H1 (cell line): ENCODE measurements around the gene RGS14. TPM values are rescaled to one million over a fixed set of nuclear protein-coding genes. Genes with fewer than 3 reads are reported as not detected.

ENCODE experiments used
- CREB1 ChIP-seq: IDR thresholded peaks from 2 replicates; pipeline ENCODE4 v1.6.1; 2012; ENCODE audit warnings: inconsistent platforms
- MAX ChIP-seq: IDR thresholded peaks from 2 replicates; pipeline ENCODE4 v1.6.1; 2012; ENCODE audit warnings: inconsistent platforms
- NRF1 ChIP-seq: IDR thresholded peaks from 2 replicates; pipeline ENCODE4 v1.6.1; 2011; ENCODE audit warnings: mild to moderate bottlenecking, low read depth, low read length, improper control_type of control experiment
- SP2 ChIP-seq: IDR thresholded peaks from 2 replicates; pipeline ENCODE4 v1.6.1; 2012; ENCODE audit warnings: mild to moderate bottlenecking, low read length, inconsistent platforms
- polyA plus RNA-seq, 7 experiments: library from polyadenylated mRNA; depleted of rRNA in 3 of 7; stranded (reverse) in 5 of 7; unstranded in 2 of 7; fragments of >200 nt in 5 of 7; fragments of 200-250 nt in 2 of 7; gene quantifications; 1 replicate in 5 of 7; 2 replicates in 1 of 7; 4 replicates in 1 of 7; pipeline versions ENCODE4 v1.2.1 to v1.2.3, GENCODE V29; 2011 to 2013; ENCODE audit warnings: missing spikeins in 2 of 7, mixed read lengths in 2 of 7
- total RNA-seq: library from RNA; stranded (reverse); fragmentation: NEBNext Ultra II Directional; extraction: Animal tissue kit (Norgen Biotek cat#: 25700); gene quantifications from 2 replicates; pipeline ENCODE4 v1.2.1, GENCODE V29; 2021
- TF ChIP-seq, protein P1 (sequence below): IDR thresholded peaks from 2 replicates; pipeline ENCODE4 v1.6.1; 2012; ENCODE audit warnings: inconsistent platforms
- TF ChIP-seq, protein P2 (sequence below): fragments of 300-600 bp; sonication (generic); IDR thresholded peaks from 2 replicates; pipeline ENCODE4 v1.7.1; 2012; ENCODE audit warnings: low read length, moderate library complexity, mild to moderate bottlenecking, inconsistent platforms; ENCODE audit not compliant: insufficient replicate concordance
- TF ChIP-seq, protein P3 (sequence below): IDR thresholded peaks from 2 replicates; pipeline ENCODE4 v1.6.1; 2011; ENCODE audit warnings: low read depth, mild to moderate bottlenecking, low read length; ENCODE audit not compliant: insufficient read depth

Gene RGS14
- total and polyA plus RNA-seq, 2 of the 8 experiments (the other 6 are each of a cell fraction or from before 2014, with no cell fraction given), result 24.4 to 46.1 TPM

DNA sequence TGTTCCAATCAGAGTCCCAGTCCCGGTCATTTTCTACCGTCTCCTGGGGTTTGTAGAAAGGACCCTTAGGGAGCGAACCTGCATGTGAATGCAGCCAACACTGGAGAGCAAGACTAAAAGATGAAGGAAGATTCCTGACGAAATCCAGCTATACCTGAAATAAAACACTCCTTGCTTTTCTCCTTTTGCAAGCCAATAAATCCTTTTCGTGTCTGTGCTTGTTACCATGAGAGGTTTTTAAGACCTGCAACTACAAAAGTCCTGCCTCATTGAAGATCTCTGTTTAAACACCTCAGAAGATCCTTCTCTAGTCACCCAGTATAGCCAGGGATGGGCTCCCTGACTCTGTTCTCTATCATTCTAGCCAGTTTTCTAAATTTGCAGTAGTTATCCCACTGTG, 16.5 kb downstream of the RGS14 start (continued):
- TF ChIP-seq, protein P1, sequence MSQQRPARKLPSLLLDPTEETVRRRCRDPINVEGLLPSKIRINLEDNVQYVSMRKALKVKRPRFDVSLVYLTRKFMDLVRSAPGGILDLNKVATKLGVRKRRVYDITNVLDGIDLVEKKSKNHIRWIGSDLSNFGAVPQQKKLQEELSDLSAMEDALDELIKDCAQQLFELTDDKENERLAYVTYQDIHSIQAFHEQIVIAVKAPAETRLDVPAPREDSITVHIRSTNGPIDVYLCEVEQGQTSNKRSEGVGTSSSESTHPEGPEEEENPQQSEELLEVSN, result no peak
- TF ChIP-seq SP2 (no peak), MAX (no peak), NRF1 (no peak), CREB1 (no peak)
- TF ChIP-seq, protein P2, sequence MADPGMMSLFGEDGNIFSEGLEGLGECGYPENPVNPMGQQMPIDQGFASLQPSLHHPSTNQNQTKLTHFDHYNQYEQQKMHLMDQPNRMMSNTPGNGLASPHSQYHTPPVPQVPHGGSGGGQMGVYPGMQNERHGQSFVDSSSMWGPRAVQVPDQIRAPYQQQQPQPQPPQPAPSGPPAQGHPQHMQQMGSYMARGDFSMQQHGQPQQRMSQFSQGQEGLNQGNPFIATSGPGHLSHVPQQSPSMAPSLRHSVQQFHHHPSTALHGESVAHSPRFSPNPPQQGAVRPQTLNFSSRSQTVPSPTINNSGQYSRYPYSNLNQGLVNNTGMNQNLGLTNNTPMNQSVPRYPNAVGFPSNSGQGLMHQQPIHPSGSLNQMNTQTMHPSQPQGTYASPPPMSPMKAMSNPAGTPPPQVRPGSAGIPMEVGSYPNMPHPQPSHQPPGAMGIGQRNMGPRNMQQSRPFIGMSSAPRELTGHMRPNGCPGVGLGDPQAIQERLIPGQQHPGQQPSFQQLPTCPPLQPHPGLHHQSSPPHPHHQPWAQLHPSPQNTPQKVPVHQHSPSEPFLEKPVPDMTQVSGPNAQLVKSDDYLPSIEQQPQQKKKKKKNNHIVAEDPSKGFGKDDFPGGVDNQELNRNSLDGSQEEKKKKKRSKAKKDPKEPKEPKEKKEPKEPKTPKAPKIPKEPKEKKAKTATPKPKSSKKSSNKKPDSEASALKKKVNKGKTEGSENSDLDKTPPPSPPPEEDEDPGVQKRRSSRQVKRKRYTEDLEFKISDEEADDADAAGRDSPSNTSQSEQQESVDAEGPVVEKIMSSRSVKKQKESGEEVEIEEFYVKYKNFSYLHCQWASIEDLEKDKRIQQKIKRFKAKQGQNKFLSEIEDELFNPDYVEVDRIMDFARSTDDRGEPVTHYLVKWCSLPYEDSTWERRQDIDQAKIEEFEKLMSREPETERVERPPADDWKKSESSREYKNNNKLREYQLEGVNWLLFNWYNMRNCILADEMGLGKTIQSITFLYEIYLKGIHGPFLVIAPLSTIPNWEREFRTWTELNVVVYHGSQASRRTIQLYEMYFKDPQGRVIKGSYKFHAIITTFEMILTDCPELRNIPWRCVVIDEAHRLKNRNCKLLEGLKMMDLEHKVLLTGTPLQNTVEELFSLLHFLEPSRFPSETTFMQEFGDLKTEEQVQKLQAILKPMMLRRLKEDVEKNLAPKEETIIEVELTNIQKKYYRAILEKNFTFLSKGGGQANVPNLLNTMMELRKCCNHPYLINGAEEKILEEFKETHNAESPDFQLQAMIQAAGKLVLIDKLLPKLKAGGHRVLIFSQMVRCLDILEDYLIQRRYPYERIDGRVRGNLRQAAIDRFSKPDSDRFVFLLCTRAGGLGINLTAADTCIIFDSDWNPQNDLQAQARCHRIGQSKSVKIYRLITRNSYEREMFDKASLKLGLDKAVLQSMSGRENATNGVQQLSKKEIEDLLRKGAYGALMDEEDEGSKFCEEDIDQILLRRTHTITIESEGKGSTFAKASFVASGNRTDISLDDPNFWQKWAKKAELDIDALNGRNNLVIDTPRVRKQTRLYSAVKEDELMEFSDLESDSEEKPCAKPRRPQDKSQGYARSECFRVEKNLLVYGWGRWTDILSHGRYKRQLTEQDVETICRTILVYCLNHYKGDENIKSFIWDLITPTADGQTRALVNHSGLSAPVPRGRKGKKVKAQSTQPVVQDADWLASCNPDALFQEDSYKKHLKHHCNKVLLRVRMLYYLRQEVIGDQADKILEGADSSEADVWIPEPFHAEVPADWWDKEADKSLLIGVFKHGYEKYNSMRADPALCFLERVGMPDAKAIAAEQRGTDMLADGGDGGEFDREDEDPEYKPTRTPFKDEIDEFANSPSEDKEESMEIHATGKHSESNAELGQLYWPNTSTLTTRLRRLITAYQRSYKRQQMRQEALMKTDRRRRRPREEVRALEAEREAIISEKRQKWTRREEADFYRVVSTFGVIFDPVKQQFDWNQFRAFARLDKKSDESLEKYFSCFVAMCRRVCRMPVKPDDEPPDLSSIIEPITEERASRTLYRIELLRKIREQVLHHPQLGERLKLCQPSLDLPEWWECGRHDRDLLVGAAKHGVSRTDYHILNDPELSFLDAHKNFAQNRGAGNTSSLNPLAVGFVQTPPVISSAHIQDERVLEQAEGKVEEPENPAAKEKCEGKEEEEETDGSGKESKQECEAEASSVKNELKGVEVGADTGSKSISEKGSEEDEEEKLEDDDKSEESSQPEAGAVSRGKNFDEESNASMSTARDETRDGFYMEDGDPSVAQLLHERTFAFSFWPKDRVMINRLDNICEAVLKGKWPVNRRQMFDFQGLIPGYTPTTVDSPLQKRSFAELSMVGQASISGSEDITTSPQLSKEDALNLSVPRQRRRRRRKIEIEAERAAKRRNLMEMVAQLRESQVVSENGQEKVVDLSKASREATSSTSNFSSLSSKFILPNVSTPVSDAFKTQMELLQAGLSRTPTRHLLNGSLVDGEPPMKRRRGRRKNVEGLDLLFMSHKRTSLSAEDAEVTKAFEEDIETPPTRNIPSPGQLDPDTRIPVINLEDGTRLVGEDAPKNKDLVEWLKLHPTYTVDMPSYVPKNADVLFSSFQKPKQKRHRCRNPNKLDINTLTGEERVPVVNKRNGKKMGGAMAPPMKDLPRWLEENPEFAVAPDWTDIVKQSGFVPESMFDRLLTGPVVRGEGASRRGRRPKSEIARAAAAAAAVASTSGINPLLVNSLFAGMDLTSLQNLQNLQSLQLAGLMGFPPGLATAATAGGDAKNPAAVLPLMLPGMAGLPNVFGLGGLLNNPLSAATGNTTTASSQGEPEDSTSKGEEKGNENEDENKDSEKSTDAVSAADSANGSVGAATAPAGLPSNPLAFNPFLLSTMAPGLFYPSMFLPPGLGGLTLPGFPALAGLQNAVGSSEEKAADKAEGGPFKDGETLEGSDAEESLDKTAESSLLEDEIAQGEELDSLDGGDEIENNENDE, result no peak
- TF ChIP-seq, protein P3, sequence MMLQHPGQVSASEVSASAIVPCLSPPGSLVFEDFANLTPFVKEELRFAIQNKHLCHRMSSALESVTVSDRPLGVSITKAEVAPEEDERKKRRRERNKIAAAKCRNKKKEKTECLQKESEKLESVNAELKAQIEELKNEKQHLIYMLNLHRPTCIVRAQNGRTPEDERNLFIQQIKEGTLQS, result no peak
